ENCODE results near the gene ZDHHC19.

DNA sequence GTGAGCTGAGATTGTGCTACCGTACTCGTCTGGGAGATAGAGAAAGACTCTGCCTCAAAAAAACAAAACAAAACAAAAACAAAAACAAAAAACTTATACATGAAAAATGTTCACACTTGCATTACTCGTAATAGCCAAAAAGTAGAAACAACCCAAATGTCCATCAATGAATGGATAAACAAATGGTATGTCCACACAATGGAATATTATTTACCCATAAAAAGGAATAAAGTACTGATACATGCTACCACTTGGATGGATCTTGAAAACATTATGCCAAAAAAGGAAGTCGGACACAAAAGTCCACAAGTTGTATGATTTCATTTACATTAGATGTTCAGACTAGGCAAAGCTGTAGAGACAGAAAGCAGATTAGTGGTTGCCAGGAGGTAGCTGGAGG lies 49.6 kb upstream of the ZDHHC19 start:
- TF ChIP-seq TAF1 (IDR thresholded peaks at IDR 0.05; ENCODE audit: borderline replicate concordance, insufficient read depth, low read length) (no peak), SIN3A (IDR thresholded peaks at IDR 0.05; ENCODE audit: borderline replicate concordance, insufficient read depth, low read length) (no peak)

Data from PFSK-1 (cell line).